MCF 10A (cell line): Measurements from ENCODE around the gene CLIP1. TPM values are rescaled to one million over a fixed set of nuclear protein-coding genes. Genes with fewer than 3 reads are reported as not detected.
"Not testable (repeated sequence)": the region's sequence is repeated elsewhere in the genome, so short reads cannot be mapped to it uniquely, and the experiment has no call there.

ENCODE experiments used
- BruUV-seq: library from RNA; stranded (reverse); fragments of 400-500 nt; replicated peaks from 2 replicates; lab custom pipeline; 2021; lab: Mats Ljungman, UMichigan
- CTCF ChIA-PET: fragments of 300-600 bp; sonication (Branson Sonifier 250); formaldehyde crosslinking; extraction: SDS; loops from one replicate; lab custom pipeline; 2021; ENCODE audit warnings: antibody characterized with exemption, inconsistent platforms; lab: Yijun Ruan, JAX
- POLR2A ChIA-PET: fragments of 300-600, 350-650 bp; sonication (Branson Sonifier 250); formaldehyde crosslinking; extraction: SDS; loops from one replicate; lab custom pipeline; 2020; ENCODE audit warnings: antibody characterized with exemption, inconsistent platforms; lab: Yijun Ruan, JAX
- DNase-seq: peaks from one replicate; pipeline ENCODE4 v3.0.0-alpha.2; 2018; ENCODE audit not compliant: unreplicated experiment
- H3K27ac Mint-ChIP-seq: one replicate; pipeline ENCODE4 v1.8.0; 2022; ENCODE audit warnings: mild to moderate bottlenecking, low read depth, mixed read lengths; ENCODE audit not compliant: unreplicated experiment
- H3K27me3 Mint-ChIP-seq: one replicate; pipeline ENCODE4 v1.8.0; 2022; ENCODE audit warnings: mixed read lengths; ENCODE audit not compliant: insufficient read depth, unreplicated experiment
- H3K36me3 Mint-ChIP-seq: one replicate; pipeline ENCODE4 v1.8.0; 2022; ENCODE audit warnings: mild to moderate bottlenecking, moderate library complexity, mixed read lengths; ENCODE audit not compliant: insufficient read depth, unreplicated experiment
- H3K4me1 Mint-ChIP-seq: one replicate; pipeline ENCODE4 v1.8.0; 2022; ENCODE audit warnings: mixed read lengths; ENCODE audit not compliant: insufficient read depth, unreplicated experiment
- H3K4me3 Mint-ChIP-seq: one replicate; pipeline ENCODE4 v1.8.0; 2022; ENCODE audit warnings: mild to moderate bottlenecking, moderate library complexity, mixed read lengths; ENCODE audit not compliant: unreplicated experiment
- H3K9me3 Mint-ChIP-seq: one replicate; pipeline ENCODE4 v1.8.0; 2022; ENCODE audit warnings: mixed read lengths; ENCODE audit not compliant: unreplicated experiment
- CTCF ChIP-seq: fragments of 200-600 bp; IDR thresholded peaks from one replicate; pipeline ENCODE4 v1.8.0; 2022; ENCODE audit warnings: antibody characterized with exemption, mild to moderate bottlenecking; ENCODE audit not compliant: unreplicated experiment
- intact Hi-C: fragments of 100-400 bp; cut with micrococcal nuclease; formaldehyde crosslinking; loops from 2 replicates; pipeline ENCODE4 v1.14.1; 2022
- total RNA-seq: library from RNA; stranded (reverse); gene quantifications from 2 replicates; pipeline ENCODE4 v1.2.3, GENCODE V29; 2022

The CLIP1 gene
- total RNA-seq, 1 experiment from 2014 or later: 92.6 TPM

- ChIA-PET POLR2A (interaction anchor here (0.7 to 2.3 kb wide), 2 partner anchors 12 to 84 kb away, joined by 3 to 6 read pairs; no protein-coding TSS in a partner anchor), CTCF (interaction anchor here (1.5 to 2.5 kb wide), 3 partner anchors 12 to 83 kb away, joined by 7 to 12 read pairs (median 8); no protein-coding TSS in a partner anchor)
- intact Hi-C loops: no loop called here
- Mint-ChIP-seq H3K27me3 (no peaks in the 10 kb centered on the region), H3K4me3 (no peak overlapping the region), H3K4me1 (no peaks in the 10 kb centered on the region), H3K36me3 (peaks cover 19% of the 10 kb centered on the region), H3K9me3 (no peaks in the 10 kb centered on the region), H3K27ac (no peak overlapping the region)
- no peak for TF ChIP-seq CTCF
- no peak for DNase-seq
- BruUV-seq: no TSS peak
Measured at GRCh38 chr12:122387887-122388286, 34.6 kb downstream of the CLIP1 start.

GRCh38 chr12:122385171-122386016 is 37.1 kb downstream of the CLIP1 start:
- ChIA-PET CTCF (interaction anchor here (0.7 kb wide), 1 partner anchor 237 kb away, joined by 3 read pairs; no protein-coding TSS in a partner anchor), POLR2A (interaction anchor here (1.3 kb wide), 1 partner anchor 16 kb away, joined by 4 read pairs; no protein-coding TSS in a partner anchor)
- peaks cover 27% of the 10 kb centered on the region for H3K36me3 Mint-ChIP-seq
- no peak overlapping the region for H3K4me3 Mint-ChIP-seq
- no peak for TF ChIP-seq CTCF
- BruUV-seq: no TSS peak
- H3K27ac Mint-ChIP-seq: no peak overlapping the region
- H3K27me3 Mint-ChIP-seq: no peaks in the 10 kb centered on the region
- intact Hi-C loops: no loop called here
- H3K9me3 Mint-ChIP-seq: no peaks in the 10 kb centered on the region
- DNase-seq: no peak
- H3K4me1 Mint-ChIP-seq: no peaks in the 10 kb centered on the region

- Mint-ChIP-seq H3K27ac (no peak overlapping the region), H3K4me1 (no peaks in the 10 kb centered on the region), H3K4me3 (no peak overlapping the region), H3K9me3 (no peaks in the 10 kb centered on the region), H3K36me3 (peaks cover 43% of the 10 kb centered on the region), H3K27me3 (no peaks in the 10 kb centered on the region)
- ChIA-PET CTCF (interaction anchor here (1.0 to 1.2 kb wide), 2 partner anchors 9 to 27 kb away, joined by 3 to 4 read pairs; no protein-coding TSS in a partner anchor), POLR2A (interaction anchor here (1.5 kb wide), 1 partner anchor 17 kb away, joined by 3 read pairs; no protein-coding TSS in a partner anchor)
- intact Hi-C loops: no loop called here
- no TSS peak for BruUV-seq
- no peak for TF ChIP-seq CTCF
- no peak for DNase-seq
Measured at GRCh38 chr12:122382919-122383350, 39.5 kb downstream of the CLIP1 start.

- no peaks in the 10 kb centered on the region for H3K27me3 Mint-ChIP-seq
- no peaks in the 10 kb centered on the region for H3K9me3 Mint-ChIP-seq
- peaks cover 63% of the 10 kb centered on the region for H3K36me3 Mint-ChIP-seq
- intact Hi-C loops: no loop called here
- POLR2A ChIA-PET: interaction anchor here (0.9 to 1.2 kb wide), 3 partner anchors 19 to 114 kb away, joined by 3 to 5 read pairs (median 4); no protein-coding TSS in a partner anchor
- no peak overlapping the region for H3K4me3 Mint-ChIP-seq
- no peak for TF ChIP-seq CTCF
- H3K4me1 Mint-ChIP-seq: no peaks in the 10 kb centered on the region
- H3K27ac Mint-ChIP-seq: no peak overlapping the region
- CTCF ChIA-PET: interaction anchor here (0.6 to 1.5 kb wide), 4 partner anchors 14 to 93 kb away, joined by 3 to 6 read pairs (median 3); no protein-coding TSS in a partner anchor
- DNase-seq: no peak
- BruUV-seq: no TSS peak
Measured at GRCh38 chr12:122381021-122381420, 41.4 kb downstream of the CLIP1 start.

GRCh38 chr12:122376751-122377150 is 45.7 kb downstream of the CLIP1 start:
- H3K9me3 Mint-ChIP-seq, H3K4me1 Mint-ChIP-seq, H3K27me3 Mint-ChIP-seq, H3K27ac Mint-ChIP-seq, H3K4me3 Mint-ChIP-seq, DNase-seq, BruUV-seq, intact Hi-C loops: not testable (repeated sequence)
- ChIA-PET POLR2A (interaction anchor here (0.6 kb wide), 2 partner anchors 128 to 408 kb away, joined by 3 read pairs; no protein-coding TSS in a partner anchor), CTCF (interaction anchor here (0.6 to 2.4 kb wide), 3 partner anchors 10 to 23 kb away, joined by 3 to 12 read pairs (median 6); no protein-coding TSS in a partner anchor)
- peaks cover 89% of the 10 kb centered on the region for H3K36me3 Mint-ChIP-seq
